GM18951 (cell line): ENCODE results near the gene C5.

Source experiments
- POLR2A ChIP-seq: IDR thresholded peaks from 4 replicates; pipeline ENCODE4 v1.6.1; 2011; ENCODE audit warnings: mild to moderate bottlenecking; ENCODE audit not compliant: insufficient read length, insufficient read depth; ENCODE audit errors: extremely low read depth
- in situ Hi-C: fragments of 300-500 bp; cut with MboI; formaldehyde crosslinking; loops from one replicate; pipeline ENCODE4 v1.12.0; 2022; ENCODE audit warnings: low sequenced_read_pairs, mixed read lengths, inconsistent platforms; ENCODE audit not compliant: unreplicated experiment

C5 gene

GRCh38 chr9:120936764-120937122, 113.3 kb downstream of the C5 start:
- TF ChIP-seq POLR2A: no peak
- in situ Hi-C loops: no loop called here

- no peak for TF ChIP-seq POLR2A
- in situ Hi-C loops: no loop called here
Observed at GRCh38 chr9:120936011-120936763, 113.9 kb downstream of the C5 start.

GRCh38 chr9:120935383-120935857, 114.7 kb downstream of the C5 start:
- in situ Hi-C loops: no loop called here

GRCh38 chr9:120934281-120934680, 115.8 kb downstream of the C5 start:
- no peak for TF ChIP-seq POLR2A
- in situ Hi-C loops: no loop called here

More at GRCh38 chr9:120935383-120935857, 114.7 kb downstream of the C5 start:
- peak; percentile 40 for TF ChIP-seq POLR2A

- in situ Hi-C loops: no loop called here
- TF ChIP-seq POLR2A: no peak
Observed at GRCh38 chr9:120933310-120934055, 116.6 kb downstream of the C5 start.

- TF ChIP-seq POLR2A: no peak
- in situ Hi-C loops: no loop called here
Observed at GRCh38 chr9:120932086-120932823, 117.8 kb downstream of the C5 start.

GRCh38 chr9:120931231-120932085, 118.6 kb downstream of the C5 start:
- in situ Hi-C loops: no loop called here
- peak; percentile 36 for TF ChIP-seq POLR2A

- in situ Hi-C loops: no loop called here
- no peak for TF ChIP-seq POLR2A
Observed at GRCh38 chr9:120929229-120929791, 120.8 kb downstream of the C5 start.

- peak; percentile 67 for TF ChIP-seq POLR2A
- in situ Hi-C loops: no loop called here
Observed at GRCh38 chr9:120928483-120929228, 121.4 kb downstream of the C5 start.

GRCh38 chr9:120928015-120928482, 122.0 kb downstream of the C5 start:
- in situ Hi-C loops: no loop called here
- TF ChIP-seq POLR2A: no peak

GRCh38 chr9:120927269-120928014, 122.6 kb downstream of the C5 start:
- TF ChIP-seq POLR2A: peak; percentile 19
- in situ Hi-C loops: no loop called here

GRCh38 chr9:120926397-120926928, 123.6 kb downstream of the C5 start, which contains the start of gene TRAF1:
TRAF1 (minus strand) TSS chr9:120926796; CDS start chr9:120926075, 721 bp downstream.
- in situ Hi-C loops: no loop called here
- TF ChIP-seq POLR2A: no peak
